Measurements from ENCODE around the gene ATP13A1. TPM values are rescaled to one million over a fixed set of nuclear protein-coding genes. Genes with fewer than 3 reads are reported as not detected.

The ATP13A1 gene
- total and polyA plus RNA-seq, 2 of the 8 experiments (the other 6 are each of a cell fraction or from before 2014, with no cell fraction given), result 33.0 to 64.2 TPM

GRCh38 chr19:19670070-19670551 lies 6.6 kb upstream of the ATP13A1 start (continued):
- TF ChIP-seq CTBP2 (IDR thresholded peaks at IDR 0.05; ENCODE audit: borderline replicate concordance, insufficient read depth, insufficient read length, low read length), result no peak
- peak; percentile 88 for TF ChIP-seq TEAD4 (IDR thresholded peaks at IDR 0.05; ENCODE audit: low read depth, low read length)
- TF ChIP-seq RXRA (IDR thresholded peaks at IDR 0.05; ENCODE audit: insufficient read depth, low read depth, low read length), result no peak
- no peak for TF ChIP-seq TCF12 (IDR thresholded peaks at IDR 0.05; ENCODE audit: low read depth, low read length)
- TF ChIP-seq GTF2F1 (IDR thresholded peaks at IDR 0.05; ENCODE audit: borderline replicate concordance, low read depth, low read length), result no peak
- no peak for TF ChIP-seq HDAC6 (IDR thresholded peaks at IDR 0.05; ENCODE audit: low read depth, low read length)
- no peak for TF ChIP-seq CTCF (IDR thresholded peaks at IDR 0.05; ENCODE audit: control extremely low read depth in 1 of 3, insufficient read depth in 1 of 3, low read depth in 1 of 3, low read length in 3 of 3)
- TF ChIP-seq BACH1 (IDR thresholded peaks at IDR 0.05; ENCODE audit: low read length), result no peak
- TF ChIP-seq SAP30 (IDR thresholded peaks at IDR 0.05; ENCODE audit: insufficient read depth, insufficient replicate concordance, low read length), result no peak
- TF ChIP-seq RFX5 (IDR thresholded peaks at IDR 0.05; ENCODE audit: borderline replicate concordance, low read depth, low read length), result no peak
- TF ChIP-seq TBP (IDR thresholded peaks at IDR 0.05; ENCODE audit: low read depth, low read length), result peak; percentile 59; the same call in 1 of the 2 replicates
- TF ChIP-seq SP1 (IDR thresholded peaks at IDR 0.05; ENCODE audit: low read depth, low read length), result peak; percentile 77
- no peak for TF ChIP-seq BCL11A (IDR thresholded peaks at IDR 0.05; ENCODE audit: low read depth in 2 of 2, low read length in 2 of 2)
- TF ChIP-seq RBBP5 (IDR thresholded peaks at IDR 0.05; ENCODE audit: borderline replicate concordance, low read depth, low read length), result no peak; the same call in 1 of the 2 replicates
- no peak for TF ChIP-seq MAX (IDR thresholded peaks at IDR 0.05)
